HG03460 (cell line): ENCODE data around the gene KANK3.
"Not testable (repeated sequence)": the region's sequence is repeated elsewhere in the genome, so short reads cannot be mapped to it uniquely, and the experiment has no call there.

Experiments used
- ATAC-seq: cut with Tn5 transposase; IDR thresholded peaks from one replicate; pipeline ENCODE4 v1.9.1; 2021; ENCODE audit not compliant: unreplicated experiment

Gene KANK3

GRCh38 chr19:8371011-8371804, 28.1 kb upstream of the KANK3 start:
- ATAC-seq: no peak

- no peak for ATAC-seq
Measured at GRCh38 chr19:8370176-8371010, 27.3 kb upstream of the KANK3 start.

GRCh38 chr19:8367327-8368001, 24.4 kb upstream of the KANK3 start:
- no peak for ATAC-seq

GRCh38 chr19:8366961-8367326, 23.9 kb upstream of the KANK3 start:
- no peak for ATAC-seq

GRCh38 chr19:8366121-8366581, 23.1 kb upstream of the KANK3 start:
- no peak for ATAC-seq

- no peak for ATAC-seq
Measured at GRCh38 chr19:8363803-8364771, 21.0 kb upstream of the KANK3 start, which contains the start of gene ANGPTL4. ANGPTL4 (plus strand) TSS chr19:8364155; CDS start chr19:8364322, 167 bp downstream.

- ATAC-seq: no peak
Measured at GRCh38 chr19:8361921-8362793, 19.1 kb upstream of the KANK3 start.

- ATAC-seq: no peak
Measured at GRCh38 chr19:8360196-8360595, 17.1 kb upstream of the KANK3 start.

GRCh38 chr19:8358948-8359347, 15.9 kb upstream of the KANK3 start:
- no peak for ATAC-seq

GRCh38 chr19:8357007-8357521, 14.0 kb upstream of the KANK3 start:
- no peak for ATAC-seq

GRCh38 chr19:8355631-8356402, 12.8 kb upstream of the KANK3 start:
- no peak for ATAC-seq

GRCh38 chr19:8352845-8353244, 9.8 kb upstream of the KANK3 start:
- not testable (repeated sequence) for ATAC-seq

- no peak for ATAC-seq
Measured at GRCh38 chr19:8352134-8352827, 9.2 kb upstream of the KANK3 start.

GRCh38 chr19:8349629-8350372, 6.7 kb upstream of the KANK3 start:
- not testable (repeated sequence) for ATAC-seq

GRCh38 chr19:8343483-8343844, 402 bp upstream of the KANK3 start:
- ATAC-seq: no peak

GRCh38 chr19:8342316-8342683, 762 bp downstream of the KANK3 start:
- no peak for ATAC-seq

GRCh38 chr19:8341504-8341903, 1.6 kb downstream of the KANK3 start:
- not testable (repeated sequence) for ATAC-seq
